Breast epithelium (tissue), 3 donors: ENCODE measurements around the gene ABCC10.

Experiments used
- POLR2AphosphoS5 ChIP-seq, 3 donors: sonication (generic); formaldehyde crosslinking; IDR thresholded peaks; one replicate each; pipeline ENCODE4 v1.6.1; 2017; ENCODE audit warnings: antibody characterized with exemption in 3 of 3
- TF ChIP-seq, protein P1 (sequence below), 3 donors: fragments of 450-650 bp; IDR thresholded peaks; one replicate each; pipeline ENCODE4 v1.5.1; 2016 to 2017; ENCODE audit warnings: antibody characterized with exemption in 3 of 3, mild to moderate bottlenecking in 3 of 3, moderate library complexity in 3 of 3

DNA sequence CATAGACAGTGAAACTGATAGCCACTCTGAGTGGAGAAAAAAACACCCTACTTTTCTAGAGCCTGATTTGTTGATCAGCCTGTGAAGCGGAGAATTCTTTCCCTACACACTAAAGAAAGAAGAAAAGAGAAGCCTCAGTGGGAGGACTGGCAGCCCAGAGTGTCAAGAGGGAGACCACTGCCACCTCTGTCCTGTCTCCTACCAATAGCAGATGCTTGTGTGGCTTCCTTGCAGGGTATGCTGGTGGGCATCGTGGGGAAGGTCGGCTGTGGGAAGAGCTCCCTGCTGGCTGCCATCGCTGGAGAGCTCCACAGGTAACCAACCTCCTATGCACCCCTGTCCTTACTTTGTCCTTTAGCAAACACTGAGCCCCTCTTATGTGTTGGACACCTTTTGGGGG is 10.4 kb downstream of the ABCC10 start:
- no peak for TF ChIP-seq POLR2AphosphoS5 (IDR thresholded peaks at IDR 0.05)
- TF ChIP-seq, protein P1, sequence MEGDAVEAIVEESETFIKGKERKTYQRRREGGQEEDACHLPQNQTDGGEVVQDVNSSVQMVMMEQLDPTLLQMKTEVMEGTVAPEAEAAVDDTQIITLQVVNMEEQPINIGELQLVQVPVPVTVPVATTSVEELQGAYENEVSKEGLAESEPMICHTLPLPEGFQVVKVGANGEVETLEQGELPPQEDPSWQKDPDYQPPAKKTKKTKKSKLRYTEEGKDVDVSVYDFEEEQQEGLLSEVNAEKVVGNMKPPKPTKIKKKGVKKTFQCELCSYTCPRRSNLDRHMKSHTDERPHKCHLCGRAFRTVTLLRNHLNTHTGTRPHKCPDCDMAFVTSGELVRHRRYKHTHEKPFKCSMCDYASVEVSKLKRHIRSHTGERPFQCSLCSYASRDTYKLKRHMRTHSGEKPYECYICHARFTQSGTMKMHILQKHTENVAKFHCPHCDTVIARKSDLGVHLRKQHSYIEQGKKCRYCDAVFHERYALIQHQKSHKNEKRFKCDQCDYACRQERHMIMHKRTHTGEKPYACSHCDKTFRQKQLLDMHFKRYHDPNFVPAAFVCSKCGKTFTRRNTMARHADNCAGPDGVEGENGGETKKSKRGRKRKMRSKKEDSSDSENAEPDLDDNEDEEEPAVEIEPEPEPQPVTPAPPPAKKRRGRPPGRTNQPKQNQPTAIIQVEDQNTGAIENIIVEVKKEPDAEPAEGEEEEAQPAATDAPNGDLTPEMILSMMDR (IDR thresholded peaks at IDR 0.05): no peak
